AG04449 (cell line): ENCODE data around the gene LYVE1.

Experiments used
- CTCF ChIA-PET: fragments of 350-600 bp; formaldehyde crosslinking; extraction: SDS; loops from one replicate; lab custom pipeline; 2021; ENCODE audit warnings: antibody characterized with exemption; lab: Yijun Ruan, JAX
- POLR2A ChIA-PET: fragments of 400-600, 350-600 bp; formaldehyde crosslinking; extraction: SDS; loops from one replicate; lab custom pipeline; 2020; ENCODE audit warnings: antibody characterized with exemption, inconsistent platforms; lab: Yijun Ruan, JAX
- DNase-seq: peaks from one replicate; pipeline ENCODE4 v3.0.0-alpha.2; 2010; ENCODE audit warnings: low read depth, low spot score
- H3K4me3 ChIP-seq: 2 replicates; pipeline ENCODE4 v1.5.1; 2011; ENCODE audit warnings: low read depth, mild to moderate bottlenecking, control low read depth, low read length
- CTCF ChIP-seq: IDR thresholded peaks from one replicate; pipeline ENCODE4 v1.5.1; 2011; ENCODE audit warnings: mild to moderate bottlenecking, moderate library complexity, low read length, control low read depth, inconsistent platforms; ENCODE audit not compliant: insufficient read depth; ENCODE audit errors: missing control alignments

The LYVE1 gene

GRCh38 chr11:10533323-10533722 is 35.1 kb downstream of the LYVE1 start:
- no peak for DNase-seq
- no peak overlapping the region for H3K4me3 ChIP-seq
- TF ChIP-seq CTCF = no peak
- CTCF ChIA-PET = interaction anchor here (1.1 to 5.4 kb wide), 4 partner anchors 9 to 129 kb away, joined by 3 to 57 read pairs (median 5); partner anchors contain the start of gene RNF141
- POLR2A ChIA-PET = no interaction called here

GRCh38 chr11:10532526-10532925 is 35.9 kb downstream of the LYVE1 start:
- TF ChIP-seq CTCF = no peak
- no peak overlapping the region for H3K4me3 ChIP-seq
- no peak for DNase-seq
- ChIA-PET CTCF (interaction anchor here (1.1 to 5.4 kb wide), 2 partner anchors 9 to 128 kb away, joined by 3 to 57 read pairs; partner anchors contain the start of gene RNF141), POLR2A (interaction anchor here (1.5 kb wide), 1 partner anchor 8 kb away, joined by 5 read pairs; the partner anchor contains the start of gene RNF141)

- ChIA-PET CTCF (interaction anchor here (1.0 to 2.4 kb wide), 2 partner anchors 12 kb away, joined by 3 to 20 read pairs; partner anchors contain the start of gene RNF141), POLR2A (no interaction called here)
- no peak for TF ChIP-seq CTCF
- no peak for DNase-seq
- no peak overlapping the region for H3K4me3 ChIP-seq
These were observed 39.2 kb downstream of the LYVE1 start for GRCh38 chr11:10529279-10529678.

- POLR2A ChIA-PET = interaction anchor here (0.6 to 1.2 kb wide), 2 partner anchors 142 to 165 kb away, joined by 3 read pairs; partner anchors contain the start of gene IRAG1
- no peak for TF ChIP-seq CTCF
- CTCF ChIA-PET = interaction anchor here (0.7 to 2.4 kb wide), 4 partner anchors 11 to 44 kb away, joined by 3 to 20 read pairs (median 3); partner anchors contain the start of gene RNF141
These were observed 40.3 kb downstream of the LYVE1 start for GRCh38 chr11:10528121-10528520.

GRCh38 chr11:10526974-10527918 is 41.2 kb downstream of the LYVE1 start:
- no peak overlapping the region for H3K4me3 ChIP-seq
- TF ChIP-seq CTCF = no peak
- ChIA-PET CTCF (interaction anchor here (0.8 to 2.4 kb wide), 2 partner anchors 12 to 14 kb away, joined by 3 to 20 read pairs; partner anchors contain the start of gene RNF141), POLR2A (interaction anchor here (0.7 to 1.2 kb wide), 2 partner anchors 25 to 166 kb away, joined by 3 to 6 read pairs; partner anchors contain the start of gene IRAG1)
- no peak for DNase-seq

More at GRCh38 chr11:10528121-10528520, 40.3 kb downstream of the LYVE1 start:
- DNase-seq = no peak
- H3K4me3 ChIP-seq = no peak overlapping the region

DNA sequence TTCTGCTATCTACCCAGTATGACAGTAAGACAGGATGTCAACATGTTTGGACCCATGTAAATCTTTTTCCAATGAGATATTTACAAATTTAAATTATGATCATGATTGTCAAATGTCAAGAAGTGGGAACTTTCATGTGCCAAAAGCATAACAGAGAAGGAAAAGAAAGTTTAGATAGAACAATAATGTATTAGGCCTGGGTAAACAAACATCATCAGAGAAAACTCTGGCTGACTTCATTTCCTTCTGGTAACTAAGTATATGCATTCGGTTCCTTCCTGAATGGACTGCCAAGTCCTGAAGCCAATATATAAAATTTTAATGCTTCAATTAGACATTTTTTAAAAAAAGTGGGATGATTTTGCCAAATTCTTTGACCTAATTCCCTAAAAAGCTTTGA is 44.0 kb downstream of the LYVE1 start:
- CTCF ChIA-PET = no interaction called here

More for the DNA sequence above, 44.0 kb downstream of the LYVE1 start:
- DNase-seq = no peak
- no peak overlapping the region for H3K4me3 ChIP-seq
- TF ChIP-seq CTCF = no peak
- POLR2A ChIA-PET = no interaction called here
